Iris pigment epithelial cell (primary cell): ENCODE results near the gene SLC26A9.

ENCODE experiments used
- DNase-seq: peaks from one replicate; pipeline ENCODE4 v3.0.0-alpha.2; 2011; ENCODE audit warnings: low read depth

SLC26A9 gene

GRCh38 chr1:205948886-205949285, 5.6 kb upstream of the SLC26A9 start:
- DNase-seq: no peak

- DNase-seq: no peak
Observed at GRCh38 chr1:205948039-205948438, 4.8 kb upstream of the SLC26A9 start.

- no peak for DNase-seq
Observed at GRCh38 chr1:205947024-205947423, 3.8 kb upstream of the SLC26A9 start.

- no peak for DNase-seq
Observed at GRCh38 chr1:205945069-205945468, 1.8 kb upstream of the SLC26A9 start.

- no peak for DNase-seq
Observed at GRCh38 chr1:205944525-205944924, 1.3 kb upstream of the SLC26A9 start.

- DNase-seq: no peak
Observed at GRCh38 chr1:205942631-205943159, 561 bp downstream of the SLC26A9 start.

- no peak for DNase-seq
Observed at GRCh38 chr1:205940710-205941109, 2.5 kb downstream of the SLC26A9 start.

- DNase-seq: no peak
Observed at GRCh38 chr1:205939690-205940330, 3.4 kb downstream of the SLC26A9 start.

- no peak for DNase-seq
Observed at GRCh38 chr1:205938682-205939081, 4.6 kb downstream of the SLC26A9 start.

- DNase-seq: peak; percentile 74
Observed at GRCh38 chr1:205936846-205937586, 6.2 kb downstream of the SLC26A9 start.

- no peak for DNase-seq
Observed at GRCh38 chr1:205936311-205936710, 6.9 kb downstream of the SLC26A9 start.

- no peak for DNase-seq
Observed at GRCh38 chr1:205935869-205936268, 7.4 kb downstream of the SLC26A9 start.

GRCh38 chr1:205934788-205935187, 8.5 kb downstream of the SLC26A9 start:
- DNase-seq: no peak

- peak; percentile 59 for DNase-seq
Observed at GRCh38 chr1:205933671-205934618, 9.3 kb downstream of the SLC26A9 start.

GRCh38 chr1:205932776-205933175, 10.5 kb downstream of the SLC26A9 start:
- DNase-seq: no peak

- no peak for DNase-seq
Observed at GRCh38 chr1:205930799-205931281, 12.4 kb downstream of the SLC26A9 start.

GRCh38 chr1:205930195-205930577, 13.1 kb downstream of the SLC26A9 start:
- DNase-seq: no peak

- no peak for DNase-seq
Observed at GRCh38 chr1:205929496-205930194, 13.6 kb downstream of the SLC26A9 start.

GRCh38 chr1:205928317-205928716, 14.9 kb downstream of the SLC26A9 start:
- no peak for DNase-seq

- DNase-seq: no peak
Observed at GRCh38 chr1:205927676-205928075, 15.6 kb downstream of the SLC26A9 start.

GRCh38 chr1:205927247-205927646, 16.0 kb downstream of the SLC26A9 start:
- no peak for DNase-seq

GRCh38 chr1:205926636-205927035, 16.6 kb downstream of the SLC26A9 start:
- no peak for DNase-seq
